ENCODE results near the gene COBL. TPM values are rescaled to one million over a fixed set of nuclear protein-coding genes. Genes with fewer than 3 reads are reported as not detected.

The COBL gene
- total and polyA plus RNA-seq, 9 of the 15 experiments (the other 6 are each of a cell fraction or from before 2014, with no cell fraction given): 0.01 to 2.4 (median 0.09) TPM; not detected in 3

GRCh38 chr7:51325261-51325676 lies 8.7 kb upstream of the COBL start:
- DNase-seq (ENCODE audit: extremely low read depth in 1 of 4, low spot score in 3 of 4) (peak in 2 of 4 experiments; percentile 21 to 27), FAIRE-seq (no peak), ATAC-seq (no peak; the same call in 2 of the 3 replicates)
- H2AFZ ChIP-seq (ENCODE audit: low read depth, low read length): 0 out of 2 replicates have a peak overlapping the region, but pooled peaks have one; percentile 32
- H3K4me3 ChIP-seq: no peak overlapping the region
- H3K27ac ChIP-seq (ENCODE audit: extremely low read depth, low read depth, low read length): no peak overlapping the region
- no peak overlapping the region for H3K9ac ChIP-seq (ENCODE audit: insufficient read depth in 1 of 2, low read depth in 2 of 2, low read length in 2 of 2)
- 2% methylated on average over 6 of the region's 6 CpGs for WGBS (ENCODE audit: insufficient coverage, low coverage, missing lambda C conversion rate)
- CTCF ChIA-PET (ENCODE audit: low intra/inter-chr PET ratio): no interaction called here
- H3K9me3 ChIP-seq (replicated peaks; ENCODE audit: control insufficient read depth, insufficient read depth, low read depth, low read length): no peaks in the 10 kb centered on the region
- POLR2A ChIA-PET: no interaction called here
- H3K79me2 ChIP-seq (ENCODE audit: control insufficient read depth, insufficient read depth, low read length): no peaks in the 10 kb centered on the region
- peaks cover 0 to 3% of the 10 kb centered on the region in 2 experiments; a peak in 3 of 5 replicates for H3K4me1 ChIP-seq (replicated peaks in 1 of 2; ENCODE audit: control insufficient read depth in 2 of 2, insufficient read depth in 2 of 2, low read length in 2 of 2)
- in situ Hi-C loops (cut with MboI): no loop called here
- H3K27me3 ChIP-seq (ENCODE audit: control insufficient read depth in 2 of 2, insufficient read depth in 2 of 2, low read length in 2 of 2): peaks cover 0 to 37% of the 10 kb centered on the region in 2 experiments; a peak in 4 of 5 replicates
- no TSS peak for BruUV-seq (replicated peaks)
- no peak overlapping the region for H3K4me2 ChIP-seq (ENCODE audit: insufficient read depth, low read length)
- intact Hi-C loops (cut with micrococcal nuclease): no loop called here
- H4K20me1 ChIP-seq (replicated peaks; ENCODE audit: control insufficient read depth, insufficient read depth, low read length): no peaks in the 10 kb centered on the region
- no peaks in the 10 kb centered on the region for H3K9me1 ChIP-seq (ENCODE audit: control insufficient read depth, insufficient read depth, low read length)
- H3K36me3 ChIP-seq (ENCODE audit: control insufficient read depth, insufficient read depth, low read length): no peaks in the 10 kb centered on the region
- TF ChIP-seq ZNF253 (CRISPR knock-in tag; conservative IDR thresholded peaks at IDR 0.05): no peak
- TF ChIP-seq ZNF239 (CRISPR knock-in tag; IDR thresholded peaks at IDR 0.05): no peak
- TF ChIP-seq, protein P1, sequence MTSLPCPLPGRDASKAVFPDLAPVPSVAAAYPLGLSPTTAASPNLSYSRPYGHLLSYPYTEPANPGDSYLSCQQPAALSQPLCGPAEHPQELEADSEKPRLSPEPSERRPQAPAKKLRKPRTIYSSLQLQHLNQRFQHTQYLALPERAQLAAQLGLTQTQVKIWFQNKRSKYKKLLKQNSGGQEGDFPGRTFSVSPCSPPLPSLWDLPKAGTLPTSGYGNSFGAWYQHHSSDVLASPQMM (CRISPR knock-in tag; IDR thresholded peaks at IDR 0.05): no peak
- TF ChIP-seq ZNF407 (IDR thresholded peaks at IDR 0.05; ENCODE audit: low read depth): no peak
- no peak for TF ChIP-seq ZNF318 (IDR thresholded peaks at IDR 0.05; ENCODE audit: borderline replicate concordance in 1 of 2, low read depth in 1 of 2)
